ENCODE measurements around the gene UQCRHL.

Gene UQCRHL

DNA sequence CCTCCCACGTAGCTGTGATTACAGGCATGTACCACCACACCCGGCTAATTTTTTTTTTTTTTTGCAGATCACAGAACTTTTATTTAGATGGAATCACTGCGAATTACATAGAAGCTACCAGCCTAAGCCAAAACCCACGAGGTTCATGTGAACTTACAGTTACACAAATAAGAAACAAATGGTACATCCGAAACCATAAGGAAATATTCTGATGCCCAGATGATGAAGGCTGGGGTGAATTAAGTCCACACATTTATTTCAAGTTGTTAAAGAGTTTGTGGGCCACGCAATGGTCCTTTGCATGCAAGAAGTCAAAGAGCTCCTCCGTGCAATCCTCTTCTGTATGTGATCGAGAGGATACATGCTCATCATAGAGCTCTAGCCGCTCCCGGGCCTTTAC is 328 bp downstream of the UQCRHL start:
- TF ChIP-seq, protein P1, sequence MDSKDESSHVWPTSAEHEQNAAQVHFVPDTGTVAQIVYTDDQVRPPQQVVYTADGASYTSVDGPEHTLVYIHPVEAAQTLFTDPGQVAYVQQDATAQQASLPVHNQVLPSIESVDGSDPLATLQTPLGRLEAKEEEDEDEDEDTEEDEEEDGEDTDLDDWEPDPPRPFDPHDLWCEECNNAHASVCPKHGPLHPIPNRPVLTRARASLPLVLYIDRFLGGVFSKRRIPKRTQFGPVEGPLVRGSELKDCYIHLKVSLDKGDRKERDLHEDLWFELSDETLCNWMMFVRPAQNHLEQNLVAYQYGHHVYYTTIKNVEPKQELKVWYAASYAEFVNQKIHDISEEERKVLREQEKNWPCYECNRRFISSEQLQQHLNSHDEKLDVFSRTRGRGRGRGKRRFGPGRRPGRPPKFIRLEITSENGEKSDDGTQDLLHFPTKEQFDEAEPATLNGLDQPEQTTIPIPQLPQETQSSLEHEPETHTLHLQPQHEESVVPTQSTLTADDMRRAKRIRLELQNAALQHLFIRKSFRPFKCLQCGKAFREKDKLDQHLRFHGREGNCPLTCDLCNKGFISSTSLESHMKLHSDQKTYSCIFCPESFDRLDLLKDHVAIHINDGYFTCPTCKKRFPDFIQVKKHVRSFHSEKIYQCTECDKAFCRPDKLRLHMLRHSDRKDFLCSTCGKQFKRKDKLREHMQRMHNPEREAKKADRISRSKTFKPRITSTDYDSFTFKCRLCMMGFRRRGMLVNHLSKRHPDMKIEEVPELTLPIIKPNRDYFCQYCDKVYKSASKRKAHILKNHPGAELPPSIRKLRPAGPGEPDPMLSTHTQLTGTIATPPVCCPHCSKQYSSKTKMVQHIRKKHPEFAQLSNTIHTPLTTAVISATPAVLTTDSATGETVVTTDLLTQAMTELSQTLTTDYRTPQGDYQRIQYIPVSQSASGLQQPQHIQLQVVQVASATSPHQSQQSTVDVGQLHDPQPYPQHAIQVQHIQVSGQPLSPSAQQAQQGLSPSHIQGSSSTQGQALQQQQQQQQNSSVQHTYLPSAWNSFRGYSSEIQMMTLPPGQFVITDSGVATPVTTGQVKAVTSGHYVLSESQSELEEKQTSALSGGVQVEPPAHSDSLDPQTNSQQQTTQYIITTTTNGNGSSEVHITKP (tag by site-specific recombination; IDR thresholded peaks at IDR 0.05) = 0 out of 2 replicates have a peak, but pooled peaks have one; percentile 21
- no peak for TF ChIP-seq GLI4 (tag by site-specific recombination; IDR thresholded peaks at IDR 0.05)
- no peak for TF ChIP-seq ZNF530 (tag by site-specific recombination; IDR thresholded peaks at IDR 0.05; ENCODE audit: low read depth)
- H3K4me1 ChIP-seq (ENCODE audit: control insufficient read depth, insufficient read depth, low read length) = no peaks in the 10 kb centered on the region
- ChIA-PET CTCF (interaction anchor here (0.9 kb wide), 1 partner anchor 130 kb away, joined by 3 read pairs; no protein-coding TSS in a partner anchor), POLR2A (interaction anchor here (1.0 kb wide), 1 partner anchor 27 kb away, joined by 3 read pairs; no protein-coding TSS in a partner anchor)
- H3K9me3 ChIP-seq (ENCODE audit: control insufficient read depth, insufficient read depth, low read depth, low read length) = no peaks in the 10 kb centered on the region
- H3K27ac ChIP-seq (ENCODE audit: extremely low read depth, low read depth, low read length) = no peak overlapping the region
- H3K36me3 ChIP-seq (ENCODE audit: control insufficient read depth in 2 of 2, insufficient read depth in 1 of 2, low read length in 2 of 2) = no peaks in the 10 kb centered on the region
- H3K4me3 ChIP-seq (ENCODE audit: low read depth, low read length) = no peak overlapping the region

GRCh38 chr1:15804060-15804459 is 3.4 kb downstream of the UQCRHL start:
- TF ChIP-seq GLI4 (tag by site-specific recombination; IDR thresholded peaks at IDR 0.05) (no peak), ZNF239 (tag by site-specific recombination; IDR thresholded peaks at IDR 0.05) (no peak), ZNF514 (tag by site-specific recombination; IDR thresholded peaks at IDR 0.05) (no peak), ZNF391 (tag by site-specific recombination; IDR thresholded peaks at IDR 0.05; ENCODE audit: borderline replicate concordance, low read depth) (no peak), ZBTB8A (tag by site-specific recombination; IDR thresholded peaks at IDR 0.05) (no peak), ZNF76 (tag by site-specific recombination; IDR thresholded peaks at IDR 0.05; ENCODE audit: borderline replicate concordance, low read depth) (no peak), ZBTB17 (tag by site-specific recombination; IDR thresholded peaks at IDR 0.05) (no peak), TRIM28 (IDR thresholded peaks at IDR 0.05; ENCODE audit: borderline replicate concordance, low read length) (no peak), ZBTB44 (tag by site-specific recombination; IDR thresholded peaks at IDR 0.05) (no peak), TSHZ1 (tag by site-specific recombination; IDR thresholded peaks at IDR 0.05; ENCODE audit: borderline replicate concordance) (no peak), ZBTB7A (tag by site-specific recombination; IDR thresholded peaks at IDR 0.05; ENCODE audit: low read depth) (no peak)
- TF ChIP-seq, protein P1 (tag by site-specific recombination; IDR thresholded peaks at IDR 0.05) = no peak
- Histone ChIP-seq H3K4me1 (ENCODE audit: control insufficient read depth, insufficient read depth, low read length) (peaks cover 9% of the 10 kb centered on the region), H3K36me3 (ENCODE audit: control insufficient read depth in 2 of 2, insufficient read depth in 1 of 2, low read length in 2 of 2) (no peaks in the 10 kb centered on the region), H3K9me3 (ENCODE audit: control insufficient read depth, insufficient read depth, low read depth, low read length) (no peaks in the 10 kb centered on the region), H3K27ac (ENCODE audit: extremely low read depth, low read depth, low read length) (no peak overlapping the region), H3K4me3 (ENCODE audit: low read depth, low read length) (no peak overlapping the region)
- ChIA-PET POLR2A (no interaction called here), CTCF (interaction anchor here (0.6 to 4.5 kb wide), 7 partner anchors 8 to 160 kb away, joined by 4 to 22 read pairs (median 5); no protein-coding TSS in a partner anchor)

Measured in HEK293 (cell line).